Breast epithelium (tissue), 4 donors: Measurements from ENCODE around the gene MAL. TPM values are rescaled to one million over a fixed set of nuclear protein-coding genes. Genes with fewer than 3 reads are reported as not detected.

Source experiments
- DNase-seq, 2 donors: peaks; one replicate each; pipeline ENCODE4 v3.0.0-alpha.2; 2019; ENCODE audit warnings: low spot score in 2 of 2
- H3K27ac ChIP-seq, 2 donors: fragments of 200-600 bp; sonication (generic) in 1 of 2; one replicate each; pipeline ENCODE4 v1.5.1; 2016 to 2019; ENCODE audit warnings: mild to moderate bottlenecking in 1 of 2
- H3K27me3 ChIP-seq, 2 donors: fragments of 200-600 bp; sonication (generic) in 1 of 2; one replicate each; pipeline versions ENCODE4 v1.5.1 to v1.6.0; 2017 to 2019; ENCODE audit warnings: control low read depth in 1 of 2, mild to moderate bottlenecking in 1 of 2
- H3K36me3 ChIP-seq: fragments of 200-600 bp; one replicate; pipeline ENCODE4 v1.5.1; 2019
- H3K4me1 ChIP-seq, 2 donors: fragments of 200-600 bp; sonication (generic); one replicate each; pipeline ENCODE4 v1.5.1; 2016 to 2019; ENCODE audit warnings: control low read depth in 1 of 2
- H3K4me3 ChIP-seq, 3 donors: fragments of 200-600 bp; sonication (generic); 1 replicate in 2 of 3; 2 replicates in 1 of 3; pipeline ENCODE4 v1.5.1; 2016 to 2019; ENCODE audit warnings: mild to moderate bottlenecking in 3 of 3, moderate library complexity in 2 of 3
- H3K9me3 ChIP-seq, 2 donors: fragments of 200-600 bp; sonication (generic) in 1 of 2; one replicate each; pipeline ENCODE4 v1.5.1; 2016 to 2019; ENCODE audit warnings: control low read depth in 1 of 2
- CTCF ChIP-seq, 3 donors: fragments of 450-650 bp; IDR thresholded peaks; one replicate each; pipeline ENCODE4 v1.5.1; 2016 to 2017; ENCODE audit warnings: antibody characterized with exemption in 3 of 3, mild to moderate bottlenecking in 3 of 3, moderate library complexity in 3 of 3
- POLR2A ChIP-seq: fragments of 450-650 bp; IDR thresholded peaks from one replicate; pipeline ENCODE4 v1.6.1; 2016; ENCODE audit warnings: antibody characterized with exemption, mild to moderate bottlenecking, moderate library complexity
- POLR2AphosphoS5 ChIP-seq, 3 donors: sonication (generic); formaldehyde crosslinking; IDR thresholded peaks; one replicate each; pipeline ENCODE4 v1.6.1; 2017; ENCODE audit warnings: antibody characterized with exemption in 3 of 3
- intact Hi-C: fragments of 100-400 bp; cut with DNase I; formaldehyde crosslinking; loops from one replicate; pipeline ENCODE4 v1.15.1; 2023; ENCODE audit warnings: low total_unique reads
- total RNA-seq, 3 donors: library from RNA; depleted of rRNA; stranded (reverse); fragments of >200 nt; gene quantifications; one replicate each; pipeline ENCODE4 v1.1.0, GENCODE V29; 2016

The MAL gene
- total RNA-seq, 3 donors from 2014 or later = 0.32 to 2.3 TPM; not detected in 1

GRCh38 chr2:94994063-94994913 is 31.2 kb upstream of the MAL start:
- intact Hi-C loops = no loop called here
- Histone ChIP-seq H3K36me3 (no peaks in the 10 kb centered on the region), H3K27ac (no peak overlapping the region), H3K9me3 (no peaks in the 10 kb centered on the region), H3K27me3 (peaks cover 0 to 12% of the 10 kb centered on the region in 2 donors), H3K4me3 (no peak overlapping the region), H3K4me1 (no peaks in the 10 kb centered on the region)
- DNase-seq = peak in 1 of 2 donors; percentile 36
- TF ChIP-seq CTCF (IDR thresholded peaks at IDR 0.05) (no peak), POLR2AphosphoS5 (IDR thresholded peaks at IDR 0.05) (no peak), POLR2A (no peak)

DNA sequence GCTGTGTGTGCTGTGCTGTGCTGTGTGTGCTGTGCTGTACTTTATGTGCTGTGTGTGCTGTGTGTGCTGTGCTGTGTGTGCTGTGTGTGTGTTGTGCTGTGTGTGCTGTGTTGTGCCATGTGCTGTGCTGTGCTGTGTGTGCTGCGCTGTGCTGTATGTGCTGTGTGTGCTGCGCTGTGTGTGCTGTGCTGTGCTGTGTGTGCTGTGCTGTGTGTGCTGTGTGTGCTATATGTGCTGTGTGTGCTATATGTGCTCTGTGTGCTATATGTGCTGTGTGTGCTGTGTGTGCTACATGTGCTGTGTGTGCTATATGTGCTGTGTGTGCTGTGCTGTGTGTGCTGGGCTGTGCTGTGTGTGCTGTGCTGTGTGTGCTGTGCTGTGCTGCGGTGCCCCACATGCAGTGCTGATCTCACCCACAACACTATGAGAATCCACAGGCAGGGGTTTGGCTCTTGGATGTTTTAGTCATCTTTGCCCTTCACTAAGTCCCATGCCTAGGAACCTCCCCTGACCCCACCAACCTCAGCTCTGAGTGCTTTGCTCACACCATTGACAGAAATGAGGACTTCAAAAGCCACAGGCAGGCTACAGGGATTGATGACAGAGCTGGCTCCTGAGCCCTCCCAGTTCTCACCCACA is 30.5 kb upstream of the MAL start:
- no peak for DNase-seq
- peaks cover 0 to 12% of the 10 kb centered on the region in 2 donors for H3K27me3 ChIP-seq
- intact Hi-C loops = no loop called here

DNA sequence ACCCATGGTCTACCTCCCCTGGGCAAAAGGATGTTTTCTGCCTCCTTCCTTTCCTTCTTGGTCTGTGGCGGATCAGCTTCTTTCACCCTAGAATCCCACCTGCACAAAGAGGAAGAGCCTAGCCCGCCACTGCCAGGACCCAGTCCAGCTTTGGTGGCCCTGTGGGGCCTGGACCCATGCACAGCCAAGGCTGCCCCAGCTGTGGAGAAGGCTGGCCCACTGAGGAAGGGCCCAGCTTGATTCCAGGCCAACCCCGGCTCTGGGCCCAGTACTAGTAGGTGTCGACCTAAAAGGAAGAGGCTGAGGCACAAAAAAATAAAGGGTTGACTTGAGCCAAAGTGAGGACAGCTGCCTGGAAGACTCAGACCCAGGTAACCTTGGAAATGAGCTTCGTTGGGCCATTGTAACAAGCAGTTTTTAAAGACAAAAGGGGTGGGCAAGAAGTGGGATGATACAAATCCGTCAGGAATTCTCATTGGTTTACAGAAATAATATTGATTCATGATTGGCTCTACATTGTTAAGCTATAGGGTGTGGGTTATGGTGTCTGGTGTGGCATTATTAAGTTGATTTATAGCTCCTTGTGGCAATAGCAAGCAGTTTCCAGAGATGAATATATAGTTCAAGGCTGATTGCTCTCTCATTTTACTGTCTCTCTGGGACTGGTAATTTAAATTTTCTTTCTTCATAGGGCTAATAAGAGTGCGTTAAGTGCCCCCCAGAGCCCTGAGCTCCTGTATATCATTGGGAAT is 29.8 kb upstream of the MAL start:
- no peak for TF ChIP-seq POLR2AphosphoS5 (IDR thresholded peaks at IDR 0.05)
- TF ChIP-seq CTCF (IDR thresholded peaks at IDR 0.05) = no peak
- no peak for TF ChIP-seq POLR2A
- Histone ChIP-seq H3K36me3 (no peaks in the 10 kb centered on the region), H3K4me1 (no peaks in the 10 kb centered on the region), H3K4me3 (no peak overlapping the region), H3K27ac (no peak overlapping the region), H3K9me3 (no peaks in the 10 kb centered on the region), H3K27me3 (peaks cover 0 to 12% of the 10 kb centered on the region in 2 donors)
- peak in 1 of 2 donors; percentile 17 for DNase-seq
- intact Hi-C loops = no loop called here

More for the DNA sequence above, 30.5 kb upstream of the MAL start:
- H3K4me1 ChIP-seq = no peaks in the 10 kb centered on the region
- no peaks in the 10 kb centered on the region for H3K9me3 ChIP-seq
- no peaks in the 10 kb centered on the region for H3K36me3 ChIP-seq
- TF ChIP-seq CTCF (IDR thresholded peaks at IDR 0.05) = no peak
- no peak for TF ChIP-seq POLR2A
- TF ChIP-seq POLR2AphosphoS5 (IDR thresholded peaks at IDR 0.05) = no peak
- no peak overlapping the region for H3K27ac ChIP-seq
- no peak overlapping the region for H3K4me3 ChIP-seq

DNA sequence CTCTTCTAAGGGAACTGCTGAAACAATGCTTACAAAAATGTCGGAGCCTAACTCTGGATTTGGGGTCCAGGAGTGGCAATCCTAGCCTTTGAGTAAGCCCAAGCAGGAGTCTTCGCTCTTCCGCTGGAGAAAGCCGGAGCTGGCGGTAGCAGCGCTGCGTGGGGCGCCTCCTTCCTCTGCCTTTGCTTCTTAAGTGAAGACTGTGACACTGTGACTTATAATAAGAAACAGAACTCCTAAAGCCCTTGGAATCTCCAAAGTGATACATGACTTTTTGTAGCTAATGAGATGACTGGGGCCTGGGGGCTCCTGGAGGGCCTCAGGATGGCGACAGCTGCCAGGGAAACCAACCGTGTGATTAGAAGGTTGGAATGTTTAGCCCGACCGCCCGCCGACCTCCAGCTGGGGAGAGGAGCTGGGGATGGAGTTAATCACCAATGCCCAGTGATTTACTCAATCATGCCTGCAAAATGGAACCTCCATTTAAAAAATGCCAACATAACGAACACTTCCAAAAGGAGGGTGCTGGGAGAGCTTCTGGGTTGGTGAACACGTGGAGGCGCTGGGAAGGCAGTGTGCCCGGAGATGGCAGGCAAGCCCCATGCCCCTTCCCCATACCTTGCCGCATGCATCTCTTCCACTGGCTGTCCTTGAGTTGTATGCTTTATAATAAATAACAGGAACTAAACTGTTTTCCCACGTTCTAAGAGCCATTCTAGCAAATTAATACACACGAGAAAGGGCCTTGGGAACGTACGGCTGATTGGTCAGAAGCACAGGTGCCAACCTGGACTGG is 29.0 kb upstream of the MAL start:
- no peak for TF ChIP-seq POLR2AphosphoS5 (IDR thresholded peaks at IDR 0.05)
- intact Hi-C loops = no loop called here
- peaks cover 0 to 12% of the 10 kb centered on the region in 2 donors for H3K27me3 ChIP-seq
- no peaks in the 10 kb centered on the region for H3K9me3 ChIP-seq
- no peaks in the 10 kb centered on the region for H3K4me1 ChIP-seq
- no peak overlapping the region for H3K4me3 ChIP-seq
- no peak for DNase-seq
- no peaks in the 10 kb centered on the region for H3K36me3 ChIP-seq
- no peak overlapping the region for H3K27ac ChIP-seq
